Measurements from ENCODE around the gene TOMM70. TPM values are rescaled to one million over a fixed set of nuclear protein-coding genes. Genes with fewer than 3 reads are reported as not detected.

Gene TOMM70
- total and polyA plus RNA-seq, 2 donors (not counting 3 experiments of a cell fraction or from before 2014, with no cell fraction given) = 7.6 to 32.3 TPM

GRCh38 chr3:100436951-100437350 lies 36.1 kb upstream of the TOMM70 start:
- CTCF ChIA-PET = interaction anchor here (0.6 to 2.6 kb wide), 3 partner anchors 9 to 167 kb away, joined by 4 to 11 read pairs (median 4); no protein-coding TSS in a partner anchor
- Histone ChIP-seq H3K79me2 (ENCODE audit: control insufficient read depth, insufficient read depth, low read length) (no peaks in the 10 kb centered on the region), H2AFZ (ENCODE audit: low read depth, low read length) (no peak overlapping the region), H3K9ac (replicated peaks; ENCODE audit: extremely low read depth, insufficient read depth, low read length) (no peak overlapping the region), H4K20me1 (replicated peaks; ENCODE audit: control insufficient read depth, extremely low read depth, insufficient read depth, low read length) (no peaks in the 10 kb centered on the region), H3K4me2 (ENCODE audit: insufficient read depth, low read length) (no peak overlapping the region), H3K4me1 (ENCODE audit: control insufficient read depth, extremely low read depth, insufficient read depth, low read length) (no peaks in the 10 kb centered on the region), H3K27ac (ENCODE audit: insufficient read depth, low read depth, low read length) (no peak overlapping the region), H3K4me3 (replicated peaks in 1 of 3; ENCODE audit: insufficient read depth in 1 of 3, low read depth in 1 of 3, low read length in 3 of 3) (no peak overlapping the region), H3K36me3 (ENCODE audit: control insufficient read depth in 2 of 2, extremely low read depth in 1 of 2, insufficient read depth in 2 of 2, low read length in 2 of 2) (no peaks in the 10 kb centered on the region), H3K9me3 (replicated peaks; ENCODE audit: control insufficient read depth, insufficient read depth, low read length) (no peaks in the 10 kb centered on the region), H3K9me1 (replicated peaks; ENCODE audit: control insufficient read depth, extremely low read depth, insufficient read depth, low read length) (no peaks in the 10 kb centered on the region), H3K27me3 (ENCODE audit: control insufficient read depth in 2 of 2, insufficient read depth in 2 of 2, low read length in 2 of 2) (no peaks in the 10 kb centered on the region)
- BruUV-seq (replicated peaks) = no TSS peak
- DNase-seq (ENCODE audit: low read depth, low spot score) (no peak), FAIRE-seq (no peak)
- TF ChIP-seq FOS (IDR thresholded peaks at IDR 0.05; ENCODE audit: borderline replicate concordance, insufficient read depth, low read length) (no peak), MYC (IDR thresholded peaks at IDR 0.05; ENCODE audit: low read depth, low read length) (no peak), JUN (IDR thresholded peaks at IDR 0.05; ENCODE audit: borderline replicate concordance, insufficient read depth, insufficient read length, low read depth) (no peak), POLR2A (IDR thresholded peaks at IDR 0.05; ENCODE audit: low read depth, low read length) (no peak)
- POLR2A ChIA-PET = no interaction called here
- dilution Hi-C loops (cut with MboI; ENCODE audit: extremely low pct_ligation_motif_present, low sequenced_read_pairs) = no loop called here
- intact Hi-C loops (cut with micrococcal nuclease) = no loop called here

- DNase-seq (ENCODE audit: low read depth, low spot score) (no peak), FAIRE-seq (no peak)
- Histone ChIP-seq H3K4me2 (ENCODE audit: insufficient read depth, low read length) (no peak overlapping the region), H3K9ac (replicated peaks; ENCODE audit: extremely low read depth, insufficient read depth, low read length) (no peak overlapping the region), H3K4me1 (ENCODE audit: control insufficient read depth, extremely low read depth, insufficient read depth, low read length) (no peaks in the 10 kb centered on the region), H3K79me2 (ENCODE audit: control insufficient read depth, insufficient read depth, low read length) (no peaks in the 10 kb centered on the region), H2AFZ (ENCODE audit: low read depth, low read length) (no peak overlapping the region), H3K27ac (ENCODE audit: insufficient read depth, low read depth, low read length) (no peak overlapping the region), H3K9me1 (replicated peaks; ENCODE audit: control insufficient read depth, extremely low read depth, insufficient read depth, low read length) (no peaks in the 10 kb centered on the region), H3K4me3 (replicated peaks in 1 of 3; ENCODE audit: insufficient read depth in 1 of 3, low read depth in 1 of 3, low read length in 3 of 3) (no peak overlapping the region), H3K27me3 (ENCODE audit: control insufficient read depth in 2 of 2, insufficient read depth in 2 of 2, low read length in 2 of 2) (peaks cover 0 to 6% of the 10 kb centered on the region in 2 experiments), H4K20me1 (replicated peaks; ENCODE audit: control insufficient read depth, extremely low read depth, insufficient read depth, low read length) (no peaks in the 10 kb centered on the region), H3K9me3 (replicated peaks; ENCODE audit: control insufficient read depth, insufficient read depth, low read length) (no peaks in the 10 kb centered on the region), H3K36me3 (ENCODE audit: control insufficient read depth in 2 of 2, extremely low read depth in 1 of 2, insufficient read depth in 2 of 2, low read length in 2 of 2) (no peaks in the 10 kb centered on the region)
- dilution Hi-C loops (cut with MboI; ENCODE audit: extremely low pct_ligation_motif_present, low sequenced_read_pairs) = no loop called here
- no TSS peak for BruUV-seq (replicated peaks)
- intact Hi-C loops (cut with micrococcal nuclease) = no loop called here
- ChIA-PET POLR2A (no interaction called here), CTCF (interaction anchor here (0.9 to 1.7 kb wide), 2 partner anchors 14 to 33 kb away, joined by 4 to 6 read pairs; no protein-coding TSS in a partner anchor)
- TF ChIP-seq GATA2 (IDR thresholded peaks at IDR 0.05; ENCODE audit: insufficient read depth, insufficient read length, low read depth, low read length) (no peak), JUN (IDR thresholded peaks at IDR 0.05; ENCODE audit: borderline replicate concordance, insufficient read depth, insufficient read length, low read depth) (no peak), CTCF (IDR thresholded peaks at IDR 0.05; ENCODE audit: extremely low read depth in 1 of 2, insufficient read depth in 1 of 2, low read depth in 1 of 2, low read length in 2 of 2) (no peak), MAX (IDR thresholded peaks at IDR 0.05; ENCODE audit: insufficient read depth, insufficient read length) (no peak), EZH2 (IDR thresholded peaks at IDR 0.05; ENCODE audit: borderline replicate concordance, low read depth, low read length, severe bottlenecking) (no peak), MYC (IDR thresholded peaks at IDR 0.05; ENCODE audit: low read depth, low read length) (no peak), FOS (IDR thresholded peaks at IDR 0.05; ENCODE audit: borderline replicate concordance, insufficient read depth, low read length) (no peak), POLR2AphosphoS5 (IDR thresholded peaks at IDR 0.05; ENCODE audit: insufficient read depth, low read depth, low read length) (no peak)
Measured at GRCh38 chr3:100429187-100429716, 28.4 kb upstream of the TOMM70 start.

Data from endothelial cell of umbilical vein (primary cell).